Measurements from ENCODE around the gene B4GALT7. TPM values are rescaled to one million over a fixed set of nuclear protein-coding genes. Genes with fewer than 3 reads are reported as not detected.
A peak's percentile ranks its signal among the peaks of the same experiment; 100 is the strongest.

B4GALT7 gene
- total and polyA plus RNA-seq, 7 experiments from 2014 or later, result 18.8 to 42.2 (median 26.9) TPM

DNA sequence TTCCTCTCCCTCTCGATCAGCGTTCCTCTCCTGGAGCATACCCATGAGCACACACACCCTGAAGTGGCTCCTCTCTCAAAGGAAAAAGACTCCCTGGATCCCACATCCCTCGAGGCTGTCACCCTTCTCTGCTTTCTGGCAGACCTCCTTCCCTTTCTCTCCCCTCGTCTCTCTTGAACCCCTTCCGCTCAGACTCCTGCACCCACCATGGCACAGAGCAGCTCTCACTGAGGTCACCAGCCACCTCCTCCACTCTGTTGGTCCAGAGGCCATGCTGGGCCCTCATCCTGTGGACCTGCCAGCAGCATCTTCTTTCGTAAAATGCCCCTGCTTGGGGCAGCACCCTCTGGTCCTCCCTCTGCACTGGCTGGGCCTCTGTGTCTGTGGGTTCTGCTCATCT, 5.7 kb downstream of the B4GALT7 start:
- Mint-ChIP-seq H3K27ac (peak overlapping the region in 4 of 9 donors; percentile 4 to 73 (median 60)), H3K9me3 (no peaks in the 10 kb centered on the region), H3K36me3 (peaks cover 0 to 5% (median 0%) of the 10 kb centered on the region in 5 donors), H3K4me1 (peaks cover 14 to 49% (median 42%) of the 10 kb centered on the region in 7 donors), H3K27me3 (no peaks in the 10 kb centered on the region), H3K4me3 (no peak overlapping the region)
- no peak for DNase-seq
- H3K9me3 ChIP-seq (ENCODE audit: control insufficient read depth in 2 of 3, low read length in 3 of 3), result no peaks in the 10 kb centered on the region
- H3K27me3 ChIP-seq (ENCODE audit: control insufficient read depth in 2 of 2, insufficient read depth in 2 of 2, low read length in 2 of 2), result no peaks in the 10 kb centered on the region
- ChIA-PET POLR2A (interaction anchor here (1.0 kb wide), 1 partner anchor 17 kb away, joined by 3 read pairs; no protein-coding TSS in a partner anchor), CTCF (no interaction called here)
- H3K36me3 ChIP-seq (ENCODE audit: control insufficient read depth in 2 of 3, insufficient read depth in 3 of 3, low read length in 3 of 3), result peaks cover 0 to 43% (median 0%) of the 10 kb centered on the region in 3 experiments
- no peak for ATAC-seq
- no peak overlapping the region for H3K4me3 ChIP-seq (ENCODE audit: low read length)
- intact Hi-C loops (cut with micrococcal nuclease), result loop anchor here in 1 of 2 donors (10.0 kb wide), 1 partner anchor 549 kb away; the partner anchor contains the start of gene NHP2
- H3K4me1 ChIP-seq (ENCODE audit: control insufficient read depth in 2 of 2, insufficient read depth in 2 of 2, low read length in 2 of 2), result peaks cover 0 to 6% of the 10 kb centered on the region in 2 donors
- H3K27ac ChIP-seq (ENCODE audit: low read depth, low read length), result no peak overlapping the region

GRCh38 chr5:177606071-177607051, 6.4 kb downstream of the B4GALT7 start:
- H3K4me1 ChIP-seq (ENCODE audit: control insufficient read depth in 2 of 2, insufficient read depth in 2 of 2, low read length in 2 of 2), result no peaks in the 10 kb centered on the region
- Mint-ChIP-seq H3K4me1 (peaks cover 7 to 42% (median 35%) of the 10 kb centered on the region in 7 donors), H3K27me3 (no peaks in the 10 kb centered on the region), H3K36me3 (peaks cover 0 to 5% (median 0%) of the 10 kb centered on the region in 5 donors), H3K9me3 (no peaks in the 10 kb centered on the region), H3K27ac (peak overlapping the region in 7 of 9 donors; percentile 18 to 76 (median 47)), H3K4me3 (no peak overlapping the region)
- ChIA-PET CTCF (no interaction called here), POLR2A (interaction anchor here (0.9 to 1.0 kb wide), 2 partner anchors 14 to 18 kb away, joined by 3 to 5 read pairs; no protein-coding TSS in a partner anchor)
- ATAC-seq (no peak), DNase-seq (no peak)
- intact Hi-C loops (cut with micrococcal nuclease), result loop anchor here (1.0 to 10.0 kb wide), 2 partner anchors 456 to 548 kb away; partner anchors contain the start of gene NHP2 (in 1 of the 2)
- H3K36me3 ChIP-seq (ENCODE audit: control insufficient read depth in 2 of 3, insufficient read depth in 3 of 3, low read length in 3 of 3), result peaks cover 0 to 43% (median 0%) of the 10 kb centered on the region in 3 experiments
- no peaks in the 10 kb centered on the region for H3K9me3 ChIP-seq (ENCODE audit: control insufficient read depth in 2 of 3, low read length in 3 of 3)
- H3K27me3 ChIP-seq (ENCODE audit: control insufficient read depth in 2 of 2, insufficient read depth in 2 of 2, low read length in 2 of 2), result no peaks in the 10 kb centered on the region
- no peak overlapping the region for H3K4me3 ChIP-seq (ENCODE audit: low read length)
- no peak overlapping the region for H3K27ac ChIP-seq (ENCODE audit: low read depth, low read length)

- no peaks in the 10 kb centered on the region for H3K9me3 Mint-ChIP-seq
- H3K27me3 ChIP-seq (ENCODE audit: control insufficient read depth in 2 of 2, insufficient read depth in 2 of 2, low read length in 2 of 2), result no peaks in the 10 kb centered on the region
- no peaks in the 10 kb centered on the region for H3K4me1 ChIP-seq (ENCODE audit: control insufficient read depth in 2 of 2, insufficient read depth in 2 of 2, low read length in 2 of 2)
- peaks cover 0 to 5% (median 0%) of the 10 kb centered on the region in 5 donors for H3K36me3 Mint-ChIP-seq
- no peaks in the 10 kb centered on the region for H3K9me3 ChIP-seq (ENCODE audit: control insufficient read depth in 2 of 3, low read length in 3 of 3)
- H3K4me1 Mint-ChIP-seq, result peaks cover 4 to 39% (median 31%) of the 10 kb centered on the region in 7 donors
- no peaks in the 10 kb centered on the region for H3K27me3 Mint-ChIP-seq
- H3K4me3 Mint-ChIP-seq, result peak overlapping the region in 1 of 10 donors; percentile 53
- H3K27ac ChIP-seq (ENCODE audit: low read depth, low read length), result no peak overlapping the region
- no peak for ATAC-seq
- H3K27ac Mint-ChIP-seq, result peak overlapping the region in 3 of 9 donors; percentile 1 to 64 (median 47)
- ChIA-PET POLR2A (no interaction called here), CTCF (interaction anchor here (0.6 to 1.5 kb wide), 5 partner anchors 8 to 457 kb away, joined by 3 to 8 read pairs (median 4); partner anchors contain the start of gene TMED9)
- intact Hi-C loops (cut with micrococcal nuclease), result loop anchor here (1.0 to 10.0 kb wide), 2 partner anchors 455 to 548 kb away; partner anchors contain the start of gene NHP2 (in 1 of the 2)
- peaks cover 0 to 43% (median 0%) of the 10 kb centered on the region in 3 experiments for H3K36me3 ChIP-seq (ENCODE audit: control insufficient read depth in 2 of 3, insufficient read depth in 3 of 3, low read length in 3 of 3)
- DNase-seq, result peak in 1 of 9 donors; percentile 5
- no peak overlapping the region for H3K4me3 ChIP-seq (ENCODE audit: low read length)
Measured at GRCh38 chr5:177607115-177607451, 7.2 kb downstream of the B4GALT7 start.

- Histone ChIP-seq H3K36me3 (ENCODE audit: control insufficient read depth in 2 of 3, insufficient read depth in 3 of 3, low read length in 3 of 3) (peaks cover 0 to 43% (median 0%) of the 10 kb centered on the region in 3 experiments), H3K4me1 (ENCODE audit: control insufficient read depth in 2 of 2, insufficient read depth in 2 of 2, low read length in 2 of 2) (no peaks in the 10 kb centered on the region), H3K27me3 (ENCODE audit: control insufficient read depth in 2 of 2, insufficient read depth in 2 of 2, low read length in 2 of 2) (no peaks in the 10 kb centered on the region), H3K9me3 (ENCODE audit: control insufficient read depth in 2 of 3, low read length in 3 of 3) (no peaks in the 10 kb centered on the region), H3K27ac (ENCODE audit: low read depth, low read length) (no peak overlapping the region), H3K4me3 (ENCODE audit: low read length) (no peak overlapping the region)
- H3K27ac Mint-ChIP-seq, result peak overlapping the region in 1 of 9 donors; percentile 30
- peak overlapping the region in 1 of 10 donors; percentile 53 for H3K4me3 Mint-ChIP-seq
- peaks cover 0 to 5% (median 0%) of the 10 kb centered on the region in 5 donors for H3K36me3 Mint-ChIP-seq
- H3K4me1 Mint-ChIP-seq, result peaks cover 4 to 34% (median 26%) of the 10 kb centered on the region in 7 donors
- DNase-seq (peak; percentile 38 to 67 (median 63)), ATAC-seq (peak; percentile 87)
- no peaks in the 10 kb centered on the region for H3K9me3 Mint-ChIP-seq
- intact Hi-C loops (cut with micrococcal nuclease), result loop anchor here (1.0 to 10.0 kb wide), 2 partner anchors 455 to 547 kb away; partner anchors contain the start of gene NHP2 (in 1 of the 2)
- ChIA-PET POLR2A (no interaction called here), CTCF (interaction anchor here (0.6 to 1.5 kb wide), 5 partner anchors 9 to 456 kb away, joined by 3 to 8 read pairs (median 4); partner anchors contain the start of gene TMED9)
- no peaks in the 10 kb centered on the region for H3K27me3 Mint-ChIP-seq
Measured at GRCh38 chr5:177607452-177608192, 7.7 kb downstream of the B4GALT7 start.

- no peak overlapping the region for H3K27ac Mint-ChIP-seq
- no peak for ATAC-seq
- intact Hi-C loops (cut with micrococcal nuclease), result loop anchor here in 1 of 2 donors (10.0 kb wide), 1 partner anchor 546 kb away; the partner anchor contains the start of gene NHP2
- no peaks in the 10 kb centered on the region for H3K9me3 ChIP-seq (ENCODE audit: control insufficient read depth in 2 of 3, low read length in 3 of 3)
- H3K4me1 Mint-ChIP-seq, result peaks cover 4 to 28% (median 23%) of the 10 kb centered on the region in 7 donors
- H3K27me3 ChIP-seq (ENCODE audit: control insufficient read depth in 2 of 2, insufficient read depth in 2 of 2, low read length in 2 of 2), result no peaks in the 10 kb centered on the region
- no peak overlapping the region for H3K4me3 Mint-ChIP-seq
- no peak overlapping the region for H3K4me3 ChIP-seq (ENCODE audit: low read length)
- no peaks in the 10 kb centered on the region for H3K27me3 Mint-ChIP-seq
- H3K36me3 Mint-ChIP-seq, result peaks cover 0 to 5% (median 0%) of the 10 kb centered on the region in 5 donors
- POLR2A ChIA-PET, result interaction anchor here (1.0 kb wide), 1 partner anchor 15 kb away, joined by 4 read pairs; no protein-coding TSS in a partner anchor
- no peaks in the 10 kb centered on the region for H3K4me1 ChIP-seq (ENCODE audit: control insufficient read depth in 2 of 2, insufficient read depth in 2 of 2, low read length in 2 of 2)
- CTCF ChIA-PET, result interaction anchor here (1.3 to 1.5 kb wide), 2 partner anchors 10 to 453 kb away, joined by 4 to 6 read pairs; no protein-coding TSS in a partner anchor
- H3K36me3 ChIP-seq (ENCODE audit: control insufficient read depth in 2 of 3, insufficient read depth in 3 of 3, low read length in 3 of 3), result peaks cover 0 to 42% (median 0%) of the 10 kb centered on the region in 3 experiments
- no peak for DNase-seq
- H3K27ac ChIP-seq (ENCODE audit: low read depth, low read length), result no peak overlapping the region
- no peaks in the 10 kb centered on the region for H3K9me3 Mint-ChIP-seq
Measured at GRCh38 chr5:177608243-177609075, 8.5 kb downstream of the B4GALT7 start.
